K562 (cell line): ENCODE measurements around the gene EFCAB8. TPM values are rescaled to one million over a fixed set of nuclear protein-coding genes. Genes with fewer than 3 reads are reported as not detected.
A peak's percentile ranks its signal among the peaks of the same experiment; 100 is the strongest.

Experiments
- ARID1B ChIP-seq: fragments of 450-650 bp; IDR thresholded peaks from 2 replicates; pipeline ENCODE4 v1.6.1; 2016; ENCODE audit warnings: antibody characterized with exemption, mild to moderate bottlenecking, inconsistent platforms
- BDP1 ChIP-seq: IDR thresholded peaks from 3 replicates; pipeline ENCODE4 v1.6.1; 2011; ENCODE audit not compliant: insufficient read length, insufficient read depth
- CBX5 ChIP-seq: IDR thresholded peaks from 2 replicates; pipeline ENCODE4 v1.6.1; 2014; ENCODE audit warnings: low read depth, borderline replicate concordance
- FOXM1 ChIP-seq, 2 experiments: fragments of 450-650 bp in 1 of 2; sonication (generic) in 1 of 2; formaldehyde crosslinking in 1 of 2; IDR thresholded peaks; 2 replicates each; pipeline versions ENCODE4 v1.6.1 to v1.9.0; 2017 to 2022; ENCODE audit warnings: low read depth in 2 of 2, mild to moderate bottlenecking in 2 of 2, missing genetic modification reagents in 1 of 2, moderate library complexity in 1 of 2
- HNRNPK ChIP-seq: fragments of 200-400 bp; formaldehyde crosslinking; IDR thresholded peaks from one replicate; pipeline ENCODE4 v1.6.1; 2018; ENCODE audit warnings: mild to moderate bottlenecking, low read depth, low read length; ENCODE audit not compliant: poor library complexity, severe bottlenecking
- JUN ChIP-seq, 2 experiments: sonication (generic) in 1 of 2; formaldehyde crosslinking in 1 of 2; IDR thresholded peaks; 2 replicates each; pipeline versions ENCODE4 v1.6.1 to v1.8.0; 2012 to 2022; ENCODE audit warnings: borderline replicate concordance in 2 of 2, mild to moderate bottlenecking in 2 of 2, improper control_type of control experiment in 1 of 2, low read depth in 1 of 2, low read length in 1 of 2, missing genetic modification reagents in 1 of 2
- MED1 ChIP-seq: sonication (generic); formaldehyde crosslinking; IDR thresholded peaks from 2 replicates; pipeline ENCODE4 v1.8.1; 2023; ENCODE audit warnings: missing genetic modification reagents, borderline replicate concordance
- PCBP1 ChIP-seq: fragments of 200-400 bp; formaldehyde crosslinking; IDR thresholded peaks from 2 replicates; pipeline ENCODE4 v1.6.1; 2018; ENCODE audit warnings: mild to moderate bottlenecking, low read depth, low read length; ENCODE audit not compliant: poor library complexity, severe bottlenecking
- PCBP2 ChIP-seq: fragments of 200-400 bp; formaldehyde crosslinking; IDR thresholded peaks from 2 replicates; pipeline ENCODE4 v1.6.1; 2018; ENCODE audit warnings: low read length, low read depth, mild to moderate bottlenecking, moderate library complexity; ENCODE audit not compliant: poor library complexity, severe bottlenecking
- PHB2 ChIP-seq: fragments of 450-650 bp; IDR thresholded peaks from 2 replicates; pipeline ENCODE4 v1.6.1; 2017; ENCODE audit warnings: low read depth
- PTTG1 ChIP-seq: fragments of 450-650 bp; IDR thresholded peaks from 2 replicates; pipeline ENCODE4 v1.6.1; 2016; ENCODE audit warnings: low read depth, mild to moderate bottlenecking, missing genetic modification characterization, missing compliant biosample characterization
- SRF ChIP-seq, 2 experiments: fragments of 250-450, 450-650 bp in 1 of 2; sonication (Bioruptor Pico) in 1 of 2; sonication (generic) in 1 of 2; formaldehyde crosslinking; IDR thresholded peaks; 2 replicates each; pipeline versions ENCODE4 v1.5.0 to v1.5.1; 2020 to 2022; ENCODE audit warnings: mild to moderate bottlenecking in 1 of 2, missing genetic modification reagents in 1 of 2
- TFAP4 ChIP-seq: sonication (generic); formaldehyde crosslinking; IDR thresholded peaks from 2 replicates; pipeline ENCODE4 v1.8.0; 2022; ENCODE audit warnings: missing genetic modification reagents, mild to moderate bottlenecking, moderate library complexity, borderline replicate concordance
- ZFPM2 ChIP-seq: fragments of 250-450 bp; sonication (Bioruptor Pico); IDR thresholded peaks from 2 replicates; pipeline ENCODE4 v1.5.1; 2022; ENCODE audit warnings: mild to moderate bottlenecking
- ZNF3 ChIP-seq: fragments of 250-450 bp; sonication (Bioruptor Pico); IDR thresholded peaks from 2 replicates; pipeline ENCODE4 v1.5.0; 2021; ENCODE audit warnings: mild to moderate bottlenecking, moderate library complexity
- ZNF41 ChIP-seq: fragments of 250-450 bp; sonication (Bioruptor Pico); conservative IDR thresholded peaks from 2 replicates; pipeline ENCODE4 v1.4.0; 2020; ENCODE audit warnings: mild to moderate bottlenecking
- ZNF57 ChIP-seq: fragments of 450-650 bp; formaldehyde crosslinking; IDR thresholded peaks from 2 replicates; pipeline ENCODE4 v1.4.0; 2020; ENCODE audit warnings: mild to moderate bottlenecking, moderate library complexity
- ZNF707 ChIP-seq: fragments of 250-450 bp; sonication (Bioruptor Pico); conservative IDR thresholded peaks from 2 replicates; pipeline ENCODE4 v1.8.0; 2022; ENCODE audit warnings: inconsistent platforms, mild to moderate bottlenecking, moderate library complexity
- ZZZ3 ChIP-seq: fragments of 450-650 bp; IDR thresholded peaks from 2 replicates; pipeline ENCODE4 v1.6.1; 2016; ENCODE audit warnings: antibody characterized with exemption, mild to moderate bottlenecking, moderate library complexity
- polyA plus RNA-seq, 8 experiments: library from polyadenylated mRNA; depleted of rRNA in 4 of 8; stranded (reverse) in 5 of 8; unstranded in 3 of 8; fragments of >200 nt; fragmentation: Nextera tagmentation in 2 of 8; fragmentation: Illumina TruSeq in 1 of 8; extraction: Ambion mirVana in 2 of 8; extraction: Trizol in 1 of 8; gene quantifications; 2 replicates each; pipeline versions ENCODE4 v1.2.1 to v1.2.3, GENCODE V29; 2011 to 2014; ENCODE audit warnings: inconsistent platforms in 1 of 8, missing spikeins in 1 of 8
- total RNA-seq, 7 experiments: library from RNA; depleted of rRNA in 6 of 7; stranded (reverse); fragments of >200 nt in 6 of 7; fragmentation: Illumina TruSeq in 2 of 7; extraction: Trizol in 2 of 7; gene quantifications; 2 replicates each; pipeline versions ENCODE4 v1.2.1 to v1.2.3, GENCODE V29; 2011 to 2021; ENCODE audit warnings: low replicate concordance in 1 of 7
- TF ChIP-seq, protein P1 (sequence below): IDR thresholded peaks from 3 replicates; pipeline ENCODE4 v1.6.1; 2011; ENCODE audit warnings: borderline replicate concordance, mild to moderate bottlenecking; ENCODE audit not compliant: insufficient read length, insufficient read depth
- TF ChIP-seq, protein P2 (sequence below): fragments of 250-450 bp; sonication (Bioruptor Pico); IDR thresholded peaks from 2 replicates; pipeline ENCODE4 v1.5.0; 2021

Gene EFCAB8
- total and polyA plus RNA-seq, 9 of the 15 experiments (the other 6 are each of a cell fraction or from before 2014, with no cell fraction given) = 0.03 to 0.18 (median 0.11) TPM; not detected in 6

DNA sequence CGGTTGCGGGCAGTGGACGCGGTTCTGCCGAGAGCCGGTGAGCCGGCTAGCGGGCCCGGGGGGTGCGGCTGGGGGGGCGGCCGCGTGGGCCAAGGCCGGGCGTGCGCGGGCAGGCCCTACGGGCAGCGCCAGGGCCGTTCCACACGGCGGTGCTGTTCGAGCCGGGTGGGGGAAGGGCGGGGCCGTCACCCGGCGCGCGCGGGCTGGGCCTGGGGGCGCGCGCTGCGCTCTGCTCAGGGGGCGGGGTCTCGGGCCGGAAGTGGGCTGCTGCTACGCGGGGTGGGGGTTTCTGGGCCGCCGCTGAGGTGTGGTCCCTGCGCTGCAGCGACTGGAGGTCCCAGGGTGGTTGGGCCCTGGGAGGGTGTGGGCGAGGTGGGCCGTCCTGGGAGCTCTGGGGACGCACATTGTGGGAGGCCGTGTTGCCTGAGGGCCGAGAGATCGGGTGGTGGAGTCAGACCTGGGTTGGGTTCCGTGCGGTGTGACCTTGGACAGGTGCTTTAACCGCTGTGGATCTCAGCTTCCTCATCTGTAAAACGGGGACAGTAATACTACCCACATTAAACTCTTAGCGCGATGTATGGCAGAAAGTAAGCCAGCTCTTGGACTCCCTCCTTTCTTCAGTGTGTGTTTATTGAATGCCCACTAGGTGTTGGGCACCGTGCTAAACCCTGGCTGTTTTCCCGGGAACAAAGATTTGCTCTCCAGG lies 38.6 kb upstream of the EFCAB8 start (continued):
- no peak for TF ChIP-seq SRF (CRISPR knock-in tag; IDR thresholded peaks at IDR 0.05)
- no peak for TF ChIP-seq TFAP4
- no peak for TF ChIP-seq FOXM1 (IDR thresholded peaks at IDR 0.05; ENCODE audit: low read depth)
- TF ChIP-seq FOXM1 (CRISPR knock-in tag; IDR thresholded peaks at IDR 0.05; ENCODE audit: low read depth) = no peak
- TF ChIP-seq, protein P1, sequence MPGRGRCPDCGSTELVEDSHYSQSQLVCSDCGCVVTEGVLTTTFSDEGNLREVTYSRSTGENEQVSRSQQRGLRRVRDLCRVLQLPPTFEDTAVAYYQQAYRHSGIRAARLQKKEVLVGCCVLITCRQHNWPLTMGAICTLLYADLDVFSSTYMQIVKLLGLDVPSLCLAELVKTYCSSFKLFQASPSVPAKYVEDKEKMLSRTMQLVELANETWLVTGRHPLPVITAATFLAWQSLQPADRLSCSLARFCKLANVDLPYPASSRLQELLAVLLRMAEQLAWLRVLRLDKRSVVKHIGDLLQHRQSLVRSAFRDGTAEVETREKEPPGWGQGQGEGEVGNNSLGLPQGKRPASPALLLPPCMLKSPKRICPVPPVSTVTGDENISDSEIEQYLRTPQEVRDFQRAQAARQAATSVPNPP = no peak
- no peak for TF ChIP-seq ZZZ3
- no peak for TF ChIP-seq HNRNPK
- no peak for TF ChIP-seq PHB2
- no peak for TF ChIP-seq ZNF57
- TF ChIP-seq MED1 (CRISPR knock-in tag) = 0 out of 2 replicates have a peak, but pooled peaks have one; percentile 35
- no peak for TF ChIP-seq BDP1
- no peak for TF ChIP-seq CBX5
- no peak for TF ChIP-seq ZFPM2 (CRISPR knock-in tag)
- peak; percentile 38 for TF ChIP-seq PCBP1
- no peak for TF ChIP-seq ARID1B
- TF ChIP-seq PTTG1 = no peak
- TF ChIP-seq, protein P2, sequence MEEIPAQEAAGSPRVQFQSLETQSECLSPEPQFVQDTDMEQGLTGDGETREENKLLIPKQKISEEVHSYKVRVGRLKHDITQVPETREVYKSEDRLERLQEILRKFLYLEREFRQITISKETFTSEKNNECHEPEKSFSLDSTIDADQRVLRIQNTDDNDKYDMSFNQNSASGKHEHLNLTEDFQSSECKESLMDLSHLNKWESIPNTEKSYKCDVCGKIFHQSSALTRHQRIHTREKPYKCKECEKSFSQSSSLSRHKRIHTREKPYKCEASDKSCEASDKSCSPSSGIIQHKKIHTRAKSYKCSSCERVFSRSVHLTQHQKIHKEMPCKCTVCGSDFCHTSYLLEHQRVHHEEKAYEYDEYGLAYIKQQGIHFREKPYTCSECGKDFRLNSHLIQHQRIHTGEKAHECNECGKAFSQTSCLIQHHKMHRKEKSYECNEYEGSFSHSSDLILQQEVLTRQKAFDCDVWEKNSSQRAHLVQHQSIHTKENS (CRISPR knock-in tag) = no peak
- TF ChIP-seq JUN (IDR thresholded peaks at IDR 0.05; ENCODE audit: borderline replicate concordance, low read depth, low read length) = no peak
- TF ChIP-seq JUN (CRISPR knock-in tag; IDR thresholded peaks at IDR 0.05; ENCODE audit: borderline replicate concordance) = no peak
- no peak for TF ChIP-seq ZNF41 (CRISPR knock-in tag)
- no peak for TF ChIP-seq ZNF3
- no peak for TF ChIP-seq ZNF707 (CRISPR knock-in tag)
- no peak for TF ChIP-seq PCBP2
